Thyroid gland (tissue), 4 donors: ENCODE measurements around the gene BCL2L2. TPM values are rescaled to one million over a fixed set of nuclear protein-coding genes. Genes with fewer than 3 reads are reported as not detected.
"Not testable (repeated sequence)": the region's sequence is repeated elsewhere in the genome, so short reads cannot be mapped to it uniquely, and the experiment has no call there.

Experiments used
- DNase-seq, 2 donors: peaks; one replicate each; pipeline ENCODE4 v3.0.0-alpha.2; 2019
- H3K27ac ChIP-seq, 3 donors: fragments of 200-600 bp; sonication (generic); 1 replicate in 2 of 3; 2 replicates in 1 of 3; pipeline ENCODE4 v1.5.1; 2016 to 2019; ENCODE audit warnings: mild to moderate bottlenecking in 1 of 3, moderate library complexity in 1 of 3
- H3K27me3 ChIP-seq: fragments of 200-600 bp; sonication (generic); one replicate; pipeline ENCODE4 v1.5.1; 2019
- H3K36me3 ChIP-seq, 2 donors: fragments of 200-600 bp; sonication (generic); one replicate each; pipeline ENCODE4 v1.5.1; 2016 to 2019
- H3K4me1 ChIP-seq, 2 donors: fragments of 200-600 bp; sonication (generic); one replicate each; pipeline ENCODE4 v1.5.1; 2017 to 2019
- H3K4me3 ChIP-seq, 3 donors: fragments of 200-600 bp; sonication (generic); replicated peaks in 1 of 3; 1 replicate in 2 of 3; 2 replicates in 1 of 3; pipeline ENCODE4 v1.5.1; 2016; ENCODE audit warnings: mild to moderate bottlenecking in 1 of 3
- H3K9me3 ChIP-seq: fragments of 200-600 bp; sonication (generic); one replicate; pipeline ENCODE4 v1.5.1; 2017
- CTCF ChIP-seq, 6 experiments: fragments of 200-600 bp in 3 of 6; fragments of 450-650 bp in 3 of 6; sonication (generic) in 3 of 6; IDR thresholded peaks; one replicate each; pipeline ENCODE4 v1.5.1; 2016 to 2019; ENCODE audit warnings: antibody characterized with exemption in 6 of 6, mild to moderate bottlenecking in 2 of 6, inconsistent platforms in 1 of 6, moderate library complexity in 1 of 6
- POLR2A ChIP-seq, 2 donors: fragments of 450-650 bp; IDR thresholded peaks; one replicate each; pipeline ENCODE4 v1.6.1; 2017; ENCODE audit warnings: antibody characterized with exemption in 2 of 2, mild to moderate bottlenecking in 2 of 2, moderate library complexity in 1 of 2
- WGBS, 2 donors: methylation state at CpG; one replicate each; pipeline ENCODE4 v1.1.5; 2017; 5-methylcytosine and 5-hydroxymethylcytosine counted together
- intact Hi-C: fragments of 100-400 bp; cut with DNase I; formaldehyde crosslinking; loops from one replicate; pipeline ENCODE4 v1.15.1; 2023
- total RNA-seq, 4 donors: library from RNA; depleted of rRNA; stranded (reverse); fragments of >200 nt; gene quantifications; one replicate each; pipeline ENCODE4 v1.2.3, GENCODE V29; 2016

The BCL2L2 gene
- total RNA-seq, 4 donors from 2014 or later = 37.3 to 52.8 (median 46.1) TPM

- DNase-seq = no peak
- intact Hi-C loops = loop anchor here (10.0 kb wide), 1 partner anchor 140 kb away; the partner anchor contains the start of gene NGDN
- Histone ChIP-seq H3K9me3 (no peaks in the 10 kb centered on the region), H3K4me1 (peaks cover 18 to 22% of the 10 kb centered on the region in 2 donors), H3K4me3 (no peak overlapping the region), H3K27me3 (no peaks in the 10 kb centered on the region), H3K27ac (no peak overlapping the region), H3K36me3 (peaks cover 25 to 26% of the 10 kb centered on the region in 2 donors)
- WGBS, 2 donors = 84 to 89% methylated on average over 7 of the region's 7 CpGs
- no peak for TF ChIP-seq POLR2A (IDR thresholded peaks at IDR 0.05)
- no peak for TF ChIP-seq CTCF (IDR thresholded peaks at IDR 0.05)
Measured at GRCh38 chr14:23324993-23325392, 18.4 kb downstream of the BCL2L2 start.

- 88 to 94% methylated on average over 5 of the region's 5 CpGs for WGBS, 2 donors
- H3K4me3 ChIP-seq, H3K27me3 ChIP-seq, H3K27ac ChIP-seq, H3K9me3 ChIP-seq, DNase-seq: not testable (repeated sequence)
- Histone ChIP-seq H3K4me1 (peaks cover 13 to 16% of the 10 kb centered on the region in 2 donors), H3K36me3 (peaks cover 25 to 26% of the 10 kb centered on the region in 2 donors)
- intact Hi-C loops = loop anchor here (2.0 to 10.0 kb wide), 2 partner anchors 55 to 139 kb away; partner anchors contain the start of gene NGDN
Measured at GRCh38 chr14:23325746-23326145, 19.1 kb downstream of the BCL2L2 start.

DNA sequence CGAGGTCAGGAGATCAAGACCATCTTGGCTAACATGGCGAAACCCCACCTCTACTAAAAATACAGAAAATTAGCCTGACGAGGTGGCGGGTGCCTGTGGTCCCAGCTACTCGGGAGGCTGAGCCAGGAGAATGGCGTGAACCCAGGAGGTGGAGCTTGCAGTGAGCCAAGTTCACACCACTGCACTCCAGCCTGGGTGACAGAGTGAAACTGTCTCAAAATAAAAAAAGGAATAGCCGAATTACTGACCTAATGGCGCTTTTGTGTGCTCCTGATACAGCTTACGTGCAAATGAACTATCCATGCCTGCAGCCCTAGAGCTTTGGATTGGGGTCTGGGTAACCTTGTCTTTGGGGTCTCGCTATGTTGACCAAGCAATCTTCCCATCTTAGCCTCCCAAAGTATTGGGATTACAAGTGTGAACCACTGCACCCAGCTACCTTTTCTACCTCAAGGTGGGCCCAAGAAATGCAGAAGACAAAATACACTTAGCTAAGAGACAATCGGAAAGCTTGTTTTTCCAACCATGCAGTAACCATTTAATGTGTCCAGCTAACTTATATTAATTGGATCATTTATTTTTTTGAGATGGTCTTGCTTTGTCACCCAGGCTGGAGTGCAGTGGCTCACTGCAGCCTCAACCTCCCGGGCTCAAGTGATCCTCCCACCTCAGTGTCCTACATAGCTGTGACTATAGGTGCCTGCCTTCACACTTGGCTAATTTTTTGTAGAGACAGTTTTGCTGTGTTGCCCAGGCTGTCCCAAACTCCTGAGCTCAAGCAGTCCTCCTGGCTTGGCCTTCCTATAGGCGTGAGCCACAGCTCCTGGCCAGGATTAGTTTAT is 20.1 kb downstream of the BCL2L2 start:
- Histone ChIP-seq H3K36me3 (peaks cover 25 to 26% of the 10 kb centered on the region in 2 donors), H3K4me1 (peaks cover 13 to 16% of the 10 kb centered on the region in 2 donors), H3K27me3 (no peaks in the 10 kb centered on the region), H3K9me3 (no peaks in the 10 kb centered on the region), H3K4me3 (no peak overlapping the region), H3K27ac (no peak overlapping the region)
- TF ChIP-seq POLR2A (IDR thresholded peaks at IDR 0.05) (no peak), CTCF (IDR thresholded peaks at IDR 0.05) (no peak)
- WGBS, 2 donors = 79 to 81% methylated on average over 13 of the region's 13 CpGs
- no peak for DNase-seq
- intact Hi-C loops = loop anchor here (2.0 to 10.0 kb wide), 2 partner anchors 54 to 138 kb away; partner anchors contain the start of gene NGDN

DNA sequence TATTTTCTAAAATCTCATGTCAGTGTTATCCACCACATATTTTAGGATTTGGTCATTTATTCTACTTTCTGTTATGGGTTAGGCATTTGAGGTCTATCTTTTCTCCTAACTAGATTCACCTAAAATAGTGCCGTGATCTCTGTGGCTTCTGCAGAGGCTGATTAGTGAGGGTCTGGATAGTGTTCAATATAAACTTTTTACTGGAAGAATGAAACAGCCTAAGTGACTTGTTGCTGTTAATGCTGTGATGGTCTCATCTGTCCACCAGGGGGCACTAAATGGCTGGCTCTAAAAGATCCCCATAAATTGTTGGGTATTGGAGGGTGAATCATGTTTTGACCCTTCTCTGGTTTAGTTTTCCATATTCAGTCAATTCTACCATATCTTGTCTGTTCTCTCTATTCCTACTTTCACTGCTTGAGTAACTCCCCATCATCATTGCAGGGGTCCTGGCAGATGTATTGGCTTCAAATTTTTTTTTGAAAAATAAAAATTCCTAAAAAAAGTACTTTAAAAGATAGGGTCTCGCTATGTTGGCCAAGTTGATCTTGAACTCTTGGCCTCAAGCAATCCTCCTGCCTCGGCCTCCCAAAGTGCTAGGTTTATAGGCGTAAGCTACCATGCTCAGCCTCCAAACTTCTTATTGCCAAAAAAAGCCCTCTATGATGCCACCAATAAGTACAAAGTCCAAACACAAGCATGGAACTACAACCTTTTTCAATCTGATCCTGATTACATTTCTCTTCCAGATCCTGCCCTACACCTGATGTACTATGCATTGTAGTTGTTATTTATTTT is 21.5 kb downstream of the BCL2L2 start:
- Histone ChIP-seq H3K36me3 (peaks cover 25% of the 10 kb centered on the region in 2 donors), H3K4me1 (peaks cover 2 to 6% of the 10 kb centered on the region in 2 donors), H3K27me3 (no peaks in the 10 kb centered on the region), H3K9me3 (no peaks in the 10 kb centered on the region), H3K27ac (no peak overlapping the region), H3K4me3 (no peak overlapping the region)
- peak; percentile 71 to 76 for DNase-seq
- TF ChIP-seq CTCF (IDR thresholded peaks at IDR 0.05) = peak; percentile 63 to 81 (median 78)
- TF ChIP-seq POLR2A (IDR thresholded peaks at IDR 0.05) = no peak
- 46 to 47% methylated on average over 4 of the region's 4 CpGs for WGBS, 2 donors
- intact Hi-C loops = loop anchor here (2.0 to 10.0 kb wide), 2 partner anchors 53 to 137 kb away; partner anchors contain the start of gene NGDN

- 86 to 92% methylated on average over 5 of the region's 5 CpGs for WGBS, 2 donors
- H3K4me1 ChIP-seq = no peaks in the 10 kb centered on the region
- no peaks in the 10 kb centered on the region for H3K9me3 ChIP-seq
- TF ChIP-seq POLR2A (IDR thresholded peaks at IDR 0.05) (no peak), CTCF (IDR thresholded peaks at IDR 0.05) (no peak)
- no peak overlapping the region for H3K4me3 ChIP-seq
- H3K27ac ChIP-seq = no peak overlapping the region
- no peaks in the 10 kb centered on the region for H3K27me3 ChIP-seq
- H3K36me3 ChIP-seq = no peaks in the 10 kb centered on the region
- intact Hi-C loops = no loop called here
- DNase-seq = no peak
Measured at GRCh38 chr14:23335623-23336022, 29.0 kb downstream of the BCL2L2 start.
